Activated CD4-positive, alpha-beta T cell treated with anti-CD3 and anti-CD28 coated beads for 48 hours (primary cell): ENCODE data around the gene PRKCG.
A peak's percentile ranks its signal among the peaks of the same experiment; 100 is the strongest.

Source experiments
- DNase-seq: peaks from one replicate; pipeline ENCODE4 v3.0.0-alpha.2; 2020

Gene PRKCG

DNA sequence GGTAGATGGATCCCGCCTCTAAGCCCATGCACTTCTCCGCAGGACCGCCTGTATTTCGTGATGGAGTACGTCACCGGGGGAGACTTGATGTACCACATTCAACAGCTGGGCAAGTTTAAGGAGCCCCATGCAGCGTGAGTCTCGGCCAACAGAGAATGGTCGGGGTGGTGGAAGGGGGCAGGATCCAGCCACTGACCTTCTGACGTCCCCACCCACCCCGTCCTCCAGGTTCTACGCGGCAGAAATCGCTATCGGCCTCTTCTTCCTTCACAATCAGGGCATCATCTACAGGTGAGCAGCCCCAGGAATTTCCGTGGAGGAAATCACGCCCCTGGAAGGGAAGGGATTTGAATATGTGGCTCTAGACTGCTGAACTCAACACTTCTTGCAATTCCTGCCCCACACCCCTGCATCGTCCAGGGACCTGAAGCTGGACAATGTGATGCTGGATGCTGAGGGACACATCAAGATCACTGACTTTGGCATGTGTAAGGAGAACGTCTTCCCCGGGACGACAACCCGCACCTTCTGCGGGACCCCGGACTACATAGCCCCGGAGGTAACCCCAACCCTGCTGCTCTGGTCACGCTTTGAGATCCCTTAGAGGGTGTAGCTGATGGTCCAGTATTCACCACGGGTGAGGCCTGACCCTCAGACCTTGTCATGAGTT lies 18.3 kb downstream of the PRKCG start:
- no peak for DNase-seq

DNA sequence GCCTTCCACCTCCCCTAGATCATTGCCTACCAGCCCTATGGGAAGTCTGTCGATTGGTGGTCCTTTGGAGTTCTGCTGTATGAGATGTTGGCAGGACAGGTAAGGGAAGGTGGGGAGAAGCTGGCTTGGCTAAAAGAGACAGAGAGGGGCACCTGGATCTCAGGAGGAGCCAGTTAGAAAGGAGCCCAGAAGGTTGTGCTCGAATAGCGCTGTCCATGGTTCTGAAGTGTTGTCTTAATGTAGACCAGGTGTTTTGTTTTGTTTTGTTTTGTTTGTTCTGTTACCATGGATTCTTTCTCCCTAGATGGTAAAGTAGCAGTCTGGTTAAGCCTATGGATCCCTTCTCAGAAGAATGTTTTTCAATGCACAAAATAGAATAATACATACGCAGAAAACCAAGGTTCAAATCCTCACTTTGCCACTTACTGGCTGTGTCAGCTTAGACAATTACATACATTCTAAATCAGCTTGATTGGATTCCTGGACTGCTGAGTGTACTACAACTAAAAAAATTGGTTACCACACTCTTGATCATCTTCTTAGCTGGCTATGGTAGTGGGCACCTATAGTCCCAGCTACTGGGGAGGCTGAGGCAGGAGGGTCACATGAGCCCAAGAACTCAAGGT lies 21.2 kb downstream of the PRKCG start:
- DNase-seq = no peak

DNA sequence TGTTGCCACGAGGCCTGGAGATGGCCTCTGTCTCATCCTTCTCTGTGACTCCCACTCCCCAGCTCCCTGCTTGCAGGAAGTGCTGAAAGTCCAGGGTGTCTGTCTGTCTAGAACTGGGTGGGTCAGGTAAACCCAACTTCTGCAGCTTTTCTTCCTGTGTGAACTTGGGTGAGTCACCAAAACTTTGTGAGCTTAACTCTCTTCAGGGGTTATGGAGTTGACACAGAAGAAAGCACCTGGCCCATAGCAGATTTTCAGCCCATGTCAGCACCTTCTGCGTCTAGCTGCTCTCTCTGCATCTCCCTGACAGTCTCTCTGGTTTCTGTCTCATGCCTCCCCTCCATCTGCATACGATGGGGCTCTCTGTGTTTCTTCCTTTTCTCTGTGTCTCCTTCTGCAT lies 22.9 kb downstream of the PRKCG start:
- no peak for DNase-seq

DNA sequence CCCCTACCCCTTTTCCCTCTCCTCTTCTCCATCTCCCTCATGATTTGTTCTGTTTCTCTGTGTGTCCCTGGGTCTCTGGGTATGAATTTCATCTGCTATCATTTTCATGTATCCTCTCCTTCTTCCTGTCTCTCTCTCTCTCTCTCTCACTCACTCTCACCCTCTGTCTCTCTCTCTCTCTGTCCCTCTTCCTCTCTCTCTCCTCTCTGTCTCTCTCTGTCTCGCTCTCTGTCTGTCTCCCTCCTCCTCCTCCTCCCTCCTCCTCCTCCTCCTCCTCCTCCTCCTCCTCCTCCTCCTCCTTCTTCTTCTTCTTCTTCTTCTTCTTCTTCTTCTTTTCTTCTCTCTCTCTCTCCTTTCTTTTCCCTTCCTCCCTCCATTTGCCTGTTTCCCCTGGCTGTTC lies 23.8 kb downstream of the PRKCG start:
- DNase-seq = no peak

DNA sequence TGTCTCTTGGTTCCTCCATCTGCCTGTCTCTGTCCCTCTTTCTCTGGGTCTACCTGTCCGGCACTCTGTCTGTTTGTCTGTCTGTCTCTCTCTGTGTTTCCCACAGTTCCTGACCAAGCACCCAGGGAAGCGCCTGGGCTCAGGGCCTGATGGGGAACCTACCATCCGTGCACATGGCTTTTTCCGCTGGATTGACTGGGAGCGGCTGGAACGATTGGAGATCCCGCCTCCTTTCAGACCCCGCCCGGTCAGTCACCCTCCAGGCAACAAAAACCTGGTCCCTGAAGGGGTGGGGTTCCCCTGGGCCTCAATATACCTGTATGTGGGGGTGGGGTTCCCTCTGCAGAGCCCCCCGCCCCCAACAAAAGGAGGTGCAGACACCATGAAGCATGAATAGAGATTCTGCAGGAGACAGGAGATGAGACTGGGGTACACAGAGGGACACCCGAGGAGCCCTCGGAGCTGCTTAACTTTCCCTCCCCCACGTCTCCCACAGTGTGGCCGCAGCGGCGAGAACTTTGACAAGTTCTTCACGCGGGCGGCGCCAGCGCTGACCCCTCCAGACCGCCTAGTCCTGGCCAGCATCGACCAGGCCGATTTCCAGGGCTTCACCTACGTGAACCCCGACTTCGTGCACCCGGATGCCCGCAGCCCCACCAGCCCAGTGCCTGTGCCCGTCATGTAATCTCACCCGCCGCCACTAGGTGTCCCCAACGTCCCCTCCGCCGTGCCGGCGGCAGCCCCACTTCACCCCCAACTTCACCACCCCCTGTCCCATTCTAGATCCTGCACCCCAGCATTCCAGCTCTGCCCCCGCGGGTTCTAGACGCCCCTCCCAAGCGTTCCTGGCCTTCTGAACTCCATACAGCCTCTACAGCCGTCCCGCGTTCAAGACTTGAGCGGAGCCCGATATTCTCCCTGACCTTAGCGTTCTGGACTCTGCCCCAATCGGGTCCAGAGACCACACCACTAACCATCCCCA lies 24.5 kb downstream of the PRKCG start:
- DNase-seq = peak; percentile 81

DNA sequence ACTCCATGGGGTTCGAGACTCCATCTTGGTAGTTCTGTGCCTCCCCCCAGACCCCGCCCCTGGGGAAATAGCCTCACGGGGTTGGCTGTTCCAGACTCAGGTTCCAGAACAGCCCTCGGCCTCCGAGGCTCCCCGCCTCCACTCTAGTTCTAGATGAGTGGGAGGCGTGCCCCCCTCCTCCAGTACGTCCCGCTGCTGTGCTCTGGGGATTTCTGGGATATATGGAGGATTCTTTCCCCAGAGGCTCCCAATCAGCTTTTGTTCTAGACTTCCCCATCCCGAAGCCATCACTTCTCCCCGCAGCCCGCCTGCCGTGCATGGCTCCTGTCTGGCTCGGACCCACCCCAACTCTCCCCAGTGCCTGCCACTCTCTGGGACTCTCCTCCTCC lies 25.2 kb downstream of the PRKCG start:
- DNase-seq = no peak

DNA sequence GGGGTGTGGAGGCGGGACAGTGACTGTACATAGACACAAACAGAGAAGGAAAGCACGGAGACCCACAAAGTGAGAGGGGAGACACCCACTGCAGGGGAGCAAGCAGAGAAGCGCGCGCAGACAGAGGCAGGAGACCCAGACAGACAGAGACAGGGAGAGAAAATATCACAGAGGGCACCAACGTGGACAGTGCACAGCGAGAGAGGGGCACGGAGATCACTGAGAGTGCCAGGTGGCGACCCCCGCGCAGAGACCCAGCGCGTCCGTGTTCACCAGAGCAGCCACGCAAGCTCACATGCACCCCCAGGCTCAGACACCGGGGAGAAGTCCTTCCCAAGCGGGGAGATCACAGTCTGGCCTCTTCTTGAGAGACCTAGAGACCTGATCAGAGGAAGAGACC lies 25.7 kb downstream of the PRKCG start:
- DNase-seq = no peak

DNA sequence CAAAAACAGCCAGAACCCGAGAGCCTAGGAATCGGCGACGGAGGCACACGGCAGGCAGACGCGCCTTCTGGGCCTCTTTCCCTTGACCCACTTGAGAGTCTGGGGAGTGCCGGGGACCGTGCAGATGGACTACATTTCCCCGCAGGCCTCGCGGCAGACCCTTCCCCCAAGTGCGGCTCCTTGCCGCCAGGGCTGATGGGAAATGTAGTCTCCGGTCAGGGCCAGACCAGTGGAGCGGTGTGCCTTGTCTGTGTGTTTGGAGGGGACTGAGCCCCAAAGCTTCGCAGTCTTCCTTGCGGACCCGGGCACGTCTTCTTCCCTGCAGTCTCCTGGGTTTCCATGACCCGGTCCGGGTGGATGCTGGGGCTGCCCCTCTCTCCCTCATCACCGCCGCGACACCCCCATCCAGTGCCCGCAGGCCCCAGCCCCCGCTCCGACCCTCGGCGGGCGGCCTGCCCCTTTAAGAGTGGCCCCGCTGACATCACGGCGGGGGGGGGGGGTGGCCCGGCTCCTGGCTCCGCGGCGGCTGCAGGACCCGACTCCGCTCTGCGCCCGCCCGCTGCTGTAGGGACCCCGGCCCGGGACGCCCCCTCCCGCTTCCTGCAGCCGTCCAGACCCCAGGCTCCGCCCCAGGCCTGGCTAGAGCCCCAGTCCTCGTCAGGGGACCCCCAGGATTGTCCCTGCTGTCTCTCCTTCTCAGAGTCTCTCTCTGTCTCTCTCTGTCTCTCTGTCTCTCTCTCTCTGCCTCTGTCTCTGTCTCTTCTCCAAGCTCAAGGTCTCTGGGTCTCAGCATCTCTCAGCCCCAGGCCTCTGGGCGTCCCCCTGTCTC lies 26.3 kb downstream of the PRKCG start:
- DNase-seq = peak; percentile 76

DNA sequence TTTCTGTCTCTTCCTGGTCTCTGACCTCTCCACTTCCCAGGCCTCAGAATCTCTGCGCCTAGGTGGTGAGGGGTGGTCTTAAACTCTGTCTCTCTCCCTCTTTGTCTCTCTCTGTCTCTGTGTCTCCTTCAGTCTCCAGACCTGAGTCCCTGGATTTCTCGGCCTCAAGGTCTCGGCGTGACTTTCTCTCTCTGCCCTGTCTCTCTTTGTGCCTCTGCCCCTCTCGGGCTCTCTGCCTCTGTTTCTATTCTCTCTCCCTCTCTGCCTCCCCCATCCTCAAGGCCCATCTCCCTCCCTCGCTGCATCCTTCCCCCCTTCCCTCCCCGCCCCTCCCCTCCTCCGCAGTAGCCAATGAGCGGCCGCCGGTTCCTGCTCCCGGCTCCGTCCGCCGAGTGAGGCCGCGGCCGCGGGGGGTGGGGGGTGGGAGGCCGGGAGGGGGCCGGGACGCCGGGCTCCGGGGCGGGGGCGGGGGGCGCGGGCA lies 27.0 kb downstream of the PRKCG start, which contains the start of gene CACNG7:
CACNG7 (plus strand) TSS at position 344 of the 481 bp plus-strand sequence. CDS start 3,554 bp downstream, outside the sequence.
- DNase-seq = no peak

DNA sequence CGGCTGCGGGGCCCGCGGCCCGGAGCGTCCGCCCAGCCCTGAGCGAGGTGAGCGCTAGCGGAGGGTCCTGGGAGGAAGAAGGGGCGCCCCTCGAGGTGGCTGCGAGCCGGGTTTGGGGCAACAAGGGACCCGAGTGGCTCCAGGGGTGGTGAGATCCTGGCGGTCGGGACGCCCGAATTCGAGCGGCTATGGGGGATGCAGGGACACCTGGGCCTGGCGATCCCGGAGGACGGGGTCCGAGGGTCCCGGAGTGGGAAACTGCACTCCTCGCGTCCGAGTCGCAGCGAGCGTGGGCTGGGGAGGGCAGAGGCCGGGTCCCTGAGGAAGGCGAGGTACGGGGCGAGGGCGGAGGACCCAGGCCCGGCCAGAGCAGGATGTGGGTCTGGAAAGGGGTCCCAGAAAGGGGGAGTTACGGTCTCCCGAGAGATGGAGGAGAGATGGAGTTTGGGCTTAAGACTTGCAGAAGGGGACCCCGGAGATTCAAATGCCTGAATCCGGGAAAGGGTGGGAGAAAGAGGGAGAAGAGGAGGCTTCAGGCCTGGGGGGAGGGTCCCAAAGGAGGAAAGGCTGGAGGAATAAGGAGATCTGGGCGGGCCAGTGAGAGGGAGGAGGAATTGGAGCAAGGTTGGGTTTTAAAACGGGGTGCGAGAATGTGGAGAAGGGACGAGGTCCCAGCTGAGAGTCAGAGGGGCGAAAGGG lies 27.6 kb downstream of the PRKCG start:
- no peak for DNase-seq

DNA sequence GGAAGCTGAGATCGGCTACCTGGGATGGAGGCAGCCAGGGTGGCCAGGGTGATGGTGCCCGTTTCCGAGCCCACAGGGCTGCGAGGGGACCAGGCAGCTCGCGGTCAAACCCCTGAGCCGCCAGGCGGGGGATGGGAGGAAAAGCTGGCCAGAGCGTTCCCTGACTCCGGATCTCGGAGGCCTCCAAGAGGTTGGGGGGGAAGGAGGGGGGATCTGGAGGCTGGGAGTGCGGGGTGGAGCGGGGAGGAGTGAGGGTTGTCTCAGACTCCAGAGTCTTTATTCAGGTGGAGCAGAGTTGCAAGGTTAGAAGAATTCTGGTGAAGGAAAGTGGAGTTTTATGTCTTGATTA lies 28.1 kb downstream of the PRKCG start:
- DNase-seq = no peak

DNA sequence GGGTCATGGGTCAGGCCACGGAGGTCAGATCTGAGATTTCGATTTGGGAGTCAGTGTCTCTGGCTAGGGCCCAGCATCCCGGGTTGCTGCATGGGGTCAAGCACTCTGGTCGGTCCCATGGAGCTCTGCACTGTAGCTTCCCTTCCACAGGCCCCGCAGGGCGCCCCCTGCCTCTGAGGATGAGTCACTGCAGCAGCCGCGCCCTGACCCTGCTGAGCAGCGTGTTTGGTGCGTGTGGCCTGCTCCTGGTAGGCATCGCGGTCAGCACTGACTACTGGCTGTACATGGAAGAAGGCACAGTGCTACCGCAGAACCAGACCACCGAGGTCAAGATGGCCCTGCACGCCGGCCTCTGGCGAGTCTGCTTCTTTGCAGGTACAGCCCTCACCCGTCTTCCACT lies 30.7 kb downstream of the PRKCG start:
- DNase-seq = peak; percentile 36

DNA sequence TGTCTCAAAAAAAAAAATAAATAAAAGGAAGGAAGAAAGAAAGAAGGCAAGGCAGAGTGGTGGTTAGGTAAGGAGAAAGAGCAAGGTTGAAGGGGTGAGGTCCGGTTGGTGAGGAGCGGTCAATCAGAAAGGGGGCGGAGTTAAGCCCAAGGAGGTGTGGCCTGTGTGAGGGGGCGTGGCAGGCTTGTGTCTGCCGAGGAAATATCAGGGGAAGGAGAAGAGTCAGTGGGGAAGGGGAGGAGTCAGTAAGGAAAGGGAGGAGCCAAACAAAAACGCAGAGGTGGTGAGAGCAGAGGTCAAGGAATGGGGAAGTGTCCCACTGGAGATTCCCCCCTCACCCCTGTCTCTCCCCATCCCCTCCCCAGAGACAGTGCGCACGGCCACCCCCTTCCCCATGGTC lies 33.0 kb downstream of the PRKCG start:
- DNase-seq = no peak

DNA sequence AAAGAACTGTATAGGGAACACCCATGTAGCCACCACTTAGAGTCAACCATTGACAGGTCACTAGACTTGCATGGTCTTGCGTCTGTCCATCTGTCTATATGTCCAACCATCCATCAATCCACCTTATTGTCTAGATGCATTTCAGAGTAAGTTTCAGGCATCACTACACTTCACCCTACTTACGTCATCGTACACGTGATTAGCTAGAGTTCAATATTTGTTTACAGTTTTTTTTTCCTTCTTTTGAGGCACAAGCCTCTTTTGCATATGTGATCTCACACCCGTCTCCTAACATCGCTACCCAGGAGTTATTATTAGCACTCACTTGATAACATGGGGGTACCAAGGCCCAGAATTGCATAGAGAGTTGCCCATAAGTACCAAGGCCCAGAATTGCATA lies 34.0 kb downstream of the PRKCG start:
- DNase-seq = no peak

DNA sequence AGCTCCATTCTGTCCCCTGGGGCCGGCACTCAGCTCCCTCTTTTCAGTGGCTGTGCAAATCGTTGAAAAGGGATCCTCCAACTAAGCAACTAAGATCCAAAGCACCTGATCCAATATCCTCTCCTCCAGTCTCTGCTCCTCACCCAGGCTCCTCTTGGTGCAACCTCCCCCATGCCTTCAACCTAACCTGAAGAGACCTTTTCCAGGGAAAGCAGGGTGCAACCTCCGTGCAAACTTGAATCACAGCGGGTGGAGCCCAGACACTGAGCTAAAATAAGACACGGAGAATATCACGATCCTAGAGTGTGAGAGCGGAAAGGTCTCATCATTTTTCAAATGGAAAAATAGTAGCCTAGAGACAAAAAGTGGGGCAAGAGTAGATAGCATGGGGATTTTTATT lies 35.4 kb downstream of the PRKCG start:
- DNase-seq = no peak

DNA sequence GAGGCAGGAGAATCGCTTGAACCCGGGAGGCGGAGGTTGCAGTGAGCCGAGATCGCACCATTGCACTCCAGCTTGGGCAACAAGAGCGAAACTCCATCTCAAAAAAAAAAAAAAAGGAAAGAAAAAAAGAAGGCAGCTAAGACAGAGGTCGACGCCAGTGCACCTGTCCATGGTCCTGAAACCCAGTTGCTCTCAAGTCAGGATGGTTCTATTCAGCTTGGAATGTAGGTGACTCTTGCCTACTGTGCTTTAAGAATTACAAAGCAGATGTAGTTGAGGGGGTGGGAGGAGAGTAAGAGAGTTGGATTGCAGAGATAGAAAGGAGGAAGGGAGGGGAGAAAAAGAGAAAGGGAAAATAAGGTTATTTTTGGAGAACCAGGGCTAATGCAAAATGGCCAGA lies 45.7 kb downstream of the PRKCG start:
- peak; percentile 39 for DNase-seq

DNA sequence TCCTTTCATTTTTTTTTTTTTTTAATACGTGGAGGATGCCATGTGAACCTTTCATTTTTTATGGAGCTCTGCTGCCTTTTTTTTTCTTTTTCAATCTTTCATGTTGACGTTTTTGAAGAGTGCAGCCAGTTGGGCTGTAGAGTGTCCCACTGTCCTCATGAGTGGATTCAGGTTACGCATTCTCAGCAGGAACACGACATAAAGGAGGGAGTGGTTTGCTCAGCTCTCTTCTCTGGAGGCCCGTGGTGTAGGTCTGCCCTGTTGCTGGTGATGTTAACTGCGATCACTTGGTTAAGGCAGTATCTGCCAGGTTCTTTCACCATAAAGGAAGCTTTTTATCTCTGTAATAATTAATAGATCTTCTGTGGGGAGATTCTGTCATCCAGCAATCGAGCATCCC lies 54.0 kb downstream of the PRKCG start:
- DNase-seq = no peak

DNA sequence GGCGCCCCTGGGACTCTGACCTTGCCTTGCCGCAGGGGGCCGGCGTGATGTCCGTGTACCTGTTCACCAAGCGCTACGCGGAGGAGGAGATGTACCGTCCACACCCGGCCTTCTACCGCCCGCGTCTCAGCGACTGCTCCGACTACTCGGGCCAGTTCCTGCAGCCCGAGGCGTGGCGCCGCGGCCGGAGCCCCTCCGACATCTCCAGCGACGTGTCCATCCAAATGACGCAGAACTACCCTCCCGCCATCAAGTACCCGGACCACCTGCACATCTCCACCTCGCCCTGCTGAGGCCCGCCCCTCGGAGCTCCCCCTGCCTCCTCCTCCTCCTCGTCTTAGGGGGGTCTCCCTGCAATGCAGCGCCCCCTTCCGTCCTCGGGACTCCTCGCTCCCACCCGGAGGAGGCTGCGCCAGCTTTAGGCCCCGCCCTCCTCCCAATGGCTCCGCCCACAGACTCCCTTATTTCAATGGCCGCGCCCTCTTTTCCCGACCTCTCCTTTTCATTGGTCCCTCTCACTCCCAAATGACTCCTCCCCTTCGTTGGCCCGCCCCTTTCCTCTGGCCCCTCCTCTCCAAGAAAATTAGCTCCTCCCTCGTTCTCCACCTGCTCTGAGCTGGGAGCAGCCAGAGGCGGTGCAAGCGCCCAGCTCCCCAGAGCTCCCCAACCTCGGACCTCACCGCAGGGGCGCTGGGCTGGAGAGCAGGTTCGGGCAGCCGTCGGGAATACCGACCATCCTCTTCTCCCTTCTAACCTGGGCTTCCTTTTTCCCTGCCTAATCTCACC lies 60.2 kb downstream of the PRKCG start:
- peak; percentile 48 for DNase-seq

DNA sequence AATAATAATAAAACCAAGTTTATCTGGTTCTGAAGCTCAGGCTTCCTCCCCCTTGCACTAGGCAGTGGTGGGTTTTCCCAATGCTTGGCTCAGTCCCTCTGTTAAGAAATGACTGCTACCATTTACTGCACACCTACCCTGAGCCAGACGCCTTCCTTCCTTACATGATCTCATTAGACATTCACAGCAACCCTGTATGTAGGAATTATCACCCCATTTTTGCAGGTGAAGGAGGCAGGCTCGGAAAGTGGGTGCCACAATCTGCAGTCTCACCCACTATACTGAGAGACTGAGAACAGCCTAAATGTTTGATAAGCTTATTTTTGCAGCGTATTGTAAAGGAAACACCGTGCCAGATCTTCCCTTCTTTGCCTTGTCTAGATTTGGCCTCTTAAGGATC lies 62.4 kb downstream of the PRKCG start:
- DNase-seq = no peak

DNA sequence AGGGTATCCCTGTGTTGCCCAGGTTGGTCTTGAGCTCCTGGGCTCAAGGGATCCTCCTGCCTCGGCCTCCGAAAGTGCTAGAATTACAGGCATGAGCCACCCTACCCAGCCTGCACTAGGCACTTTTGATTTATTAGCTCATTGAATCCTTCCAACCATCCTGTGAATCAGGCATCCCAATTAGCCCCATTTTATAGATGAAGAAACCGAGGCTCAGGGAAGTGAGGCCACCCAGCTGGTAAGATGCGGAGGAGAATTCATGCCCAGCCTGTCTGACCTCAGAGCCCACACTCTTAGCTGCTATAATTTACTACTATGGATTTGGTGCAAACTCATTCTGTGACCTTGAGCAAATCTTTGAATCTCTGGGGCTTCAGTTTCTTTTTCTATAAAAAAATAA lies 62.9 kb downstream of the PRKCG start:
- DNase-seq = no peak

DNA sequence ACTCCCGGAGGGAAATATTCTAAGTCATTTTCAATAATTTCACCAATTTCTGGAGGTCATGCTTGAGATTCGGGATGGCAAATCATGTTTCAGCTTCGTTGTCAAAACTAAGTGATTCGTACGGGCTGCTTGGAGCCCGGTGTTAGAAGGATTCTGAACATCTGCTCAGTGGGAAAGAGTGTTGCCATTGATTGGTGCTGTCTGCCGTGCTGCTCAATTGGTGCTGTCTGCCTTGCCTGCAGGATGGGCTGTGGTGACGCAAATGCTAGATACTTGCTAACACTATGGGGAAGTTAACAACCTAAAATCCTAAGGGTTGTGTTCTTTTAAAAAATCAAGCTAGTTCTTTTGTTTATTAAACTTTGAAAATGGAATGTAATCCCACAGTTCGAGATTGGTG lies 63.4 kb downstream of the PRKCG start:
- DNase-seq = no peak
